GM12864 (cell line): ENCODE data around the gene MYH14.

ENCODE experiments used
- DNase-seq: peaks from one replicate; pipeline ENCODE4 v3.0.0-alpha.2; 2011; ENCODE audit warnings: low read depth
- H3K4me3 ChIP-seq: 2 replicates; pipeline ENCODE4 v1.5.1; 2011; ENCODE audit warnings: mild to moderate bottlenecking, low read depth, low read length, control low read depth
- CTCF ChIP-seq: IDR thresholded peaks from 2 replicates; pipeline ENCODE4 v1.5.1; 2011; ENCODE audit warnings: low read depth, mild to moderate bottlenecking, moderate library complexity, low read length, control low read depth, inconsistent platforms; ENCODE audit errors: missing control alignments

MYH14 gene

GRCh38 chr19:50322234-50322633 lies 118.8 kb downstream of the MYH14 start:
- TF ChIP-seq CTCF = no peak
- DNase-seq = no peak
- no peak overlapping the region for H3K4me3 ChIP-seq

DNA sequence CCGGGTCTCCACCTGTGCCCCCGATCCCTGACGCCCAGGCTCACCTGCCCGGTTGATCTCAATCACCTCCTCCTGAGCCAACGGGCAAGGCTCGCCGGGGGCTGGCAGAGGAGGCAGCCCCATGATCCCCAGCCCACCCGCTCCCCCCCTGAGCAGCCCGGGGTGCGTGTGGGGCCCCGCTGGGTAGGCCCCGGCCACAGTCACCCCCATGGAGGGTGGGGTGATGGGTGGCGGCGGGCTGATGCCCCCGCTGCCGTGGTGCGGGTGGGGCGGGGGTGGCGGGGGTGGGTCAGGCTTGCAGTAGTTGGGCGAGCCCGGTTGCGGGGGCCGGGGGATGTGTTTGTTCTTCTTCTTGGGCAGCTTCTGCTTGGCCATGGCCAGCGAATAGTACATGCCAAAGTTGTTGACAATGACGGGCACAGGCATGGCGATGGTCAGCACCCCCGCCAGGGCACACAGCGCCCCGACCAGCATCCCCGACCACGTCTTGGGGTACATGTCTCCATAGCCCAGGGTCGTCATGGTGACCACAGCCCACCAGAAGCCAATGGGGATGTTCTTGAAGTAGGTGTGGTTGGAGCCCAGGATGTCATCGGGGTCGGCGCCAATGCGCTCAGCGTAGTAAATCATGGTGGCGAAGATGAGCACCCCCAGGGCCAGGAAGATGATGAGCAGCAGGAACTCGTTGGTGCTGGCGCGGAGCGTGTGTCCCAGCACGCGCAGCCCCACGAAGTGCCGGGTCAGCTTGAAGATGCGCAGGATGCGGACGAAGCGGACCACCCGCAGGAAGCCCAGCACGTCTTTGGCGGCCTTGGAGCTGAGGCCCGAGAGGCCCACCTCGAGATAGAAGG lies 119.7 kb downstream of the MYH14 start:
- DNase-seq = no peak
- H3K4me3 ChIP-seq = no peak overlapping the region
- TF ChIP-seq CTCF = no peak

GRCh38 chr19:50323782-50324133 lies 120.3 kb downstream of the MYH14 start:
- no peak overlapping the region for H3K4me3 ChIP-seq
- DNase-seq = no peak
- TF ChIP-seq CTCF = no peak

DNA sequence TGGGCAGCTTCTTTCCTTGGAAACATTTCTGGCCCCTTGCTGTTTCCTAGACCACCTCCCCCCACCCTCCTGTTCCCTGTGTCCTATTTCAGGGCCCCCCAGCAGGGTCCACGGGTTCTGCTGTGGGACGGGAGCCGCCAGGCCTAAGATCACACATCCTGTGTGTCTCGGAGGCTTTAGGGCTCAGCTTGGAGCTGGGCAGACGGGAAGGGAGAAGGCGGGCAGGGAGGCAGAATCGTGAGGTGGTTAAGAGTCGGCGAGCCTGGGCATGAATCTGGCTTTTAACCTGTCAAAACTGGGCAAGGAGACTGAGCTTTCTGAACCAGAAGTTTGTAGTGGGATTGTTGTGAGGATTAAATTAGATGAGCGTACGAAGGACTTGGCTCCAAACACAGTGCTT lies 120.9 kb downstream of the MYH14 start:
- no peak for DNase-seq
- H3K4me3 ChIP-seq = no peak overlapping the region
- TF ChIP-seq CTCF = no peak

DNA sequence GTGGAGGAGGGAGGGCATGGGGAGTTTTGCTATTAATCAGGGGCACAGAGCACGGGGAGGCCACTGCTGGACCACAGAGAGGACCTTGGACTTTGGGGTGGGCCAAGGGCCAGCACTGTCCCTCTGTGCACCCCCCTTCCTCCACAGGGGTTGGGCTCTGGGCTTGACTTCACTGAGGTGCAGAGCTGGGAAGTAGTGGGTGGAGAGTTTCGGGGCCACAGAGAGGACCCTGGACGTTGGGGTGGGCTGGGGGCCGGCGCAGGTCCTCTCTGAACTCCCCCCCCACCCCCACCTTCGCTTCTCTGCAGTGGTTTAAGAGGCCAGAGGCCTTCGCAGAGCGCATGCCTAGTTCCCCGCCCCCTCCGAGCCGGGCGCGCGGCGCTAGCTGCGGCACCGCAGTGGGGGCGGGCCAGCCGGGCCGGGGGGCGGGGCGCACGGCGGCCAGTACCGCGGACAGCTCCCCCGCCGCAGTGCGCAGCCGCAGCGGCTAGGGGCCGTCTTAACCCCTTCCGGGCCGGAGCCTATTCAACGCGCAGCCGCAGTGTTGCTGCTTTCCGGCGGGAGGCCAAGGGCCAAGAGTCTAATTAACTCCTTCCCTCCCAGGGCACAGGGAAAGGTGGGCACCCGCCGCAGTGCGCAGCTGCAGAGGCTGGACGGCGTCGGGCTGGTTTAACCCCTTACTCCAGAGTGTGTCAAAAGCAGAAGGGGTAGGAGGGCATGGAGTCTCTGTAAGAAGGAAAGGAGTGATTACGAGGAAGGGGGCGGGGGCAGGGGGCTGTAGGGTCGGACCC lies 122.1 kb downstream of the MYH14 start:
- no peak overlapping the region for H3K4me3 ChIP-seq
- no peak for DNase-seq
- TF ChIP-seq CTCF = no peak

GRCh38 chr19:50326101-50326664 lies 122.8 kb downstream of the MYH14 start:
- DNase-seq = no peak
- no peak overlapping the region for H3K4me3 ChIP-seq
- TF ChIP-seq CTCF = no peak
